Muscle of leg (tissue), 11 donors: Measurements from ENCODE around the gene RFC2. TPM values are rescaled to one million over a fixed set of nuclear protein-coding genes. Genes with fewer than 3 reads are reported as not detected.
"Not testable (repeated sequence)": the region's sequence is repeated elsewhere in the genome, so short reads cannot be mapped to it uniquely, and the experiment has no call there.

ENCODE experiments used
- DNase-seq: peaks from one replicate; pipeline ENCODE4 v3.0.0; 2013
- H3K27ac ChIP-seq: one replicate; pipeline ENCODE4 v1.5.1; 2013; ENCODE audit warnings: mild to moderate bottlenecking, low read length, control low read depth
- H3K27me3 ChIP-seq: one replicate; pipeline ENCODE4 v1.6.1; 2013; ENCODE audit warnings: low read length; ENCODE audit not compliant: control insufficient read depth, insufficient read depth
- H3K36me3 ChIP-seq: one replicate; pipeline ENCODE4 v1.6.1; 2013; ENCODE audit warnings: low read length; ENCODE audit not compliant: control insufficient read depth, insufficient read depth
- H3K4me1 ChIP-seq: one replicate; pipeline ENCODE4 v1.6.1; 2013; ENCODE audit warnings: low read length; ENCODE audit not compliant: control insufficient read depth, insufficient read depth
- H3K4me3 ChIP-seq: one replicate; pipeline ENCODE4 v1.5.1; 2013; ENCODE audit warnings: low read length, control low read depth
- H3K9me3 ChIP-seq: replicated peaks from 2 replicates; pipeline ENCODE4 v1.6.1; 2013; ENCODE audit warnings: low read depth, low read length; ENCODE audit not compliant: control insufficient read depth
- WGBS: methylation state at CpG from one replicate; pipeline ENCODE4 v1.1.5; 2013; ENCODE audit warnings: missing lambda C conversion rate; ENCODE audit not compliant: insufficient coverage; 5-methylcytosine and 5-hydroxymethylcytosine counted together
- polyA plus RNA-seq, 8 donors: library from polyadenylated mRNA; unstranded; fragments of 120-200 nt; gene quantifications; one replicate each; pipeline versions ENCODE4 v1.2.1 to v1.2.3, GENCODE V29; 2013; ENCODE audit warnings: inconsistent platforms in 1 of 8, low replicate concordance in 1 of 8; ENCODE audit not compliant: insufficient read length in 8 of 8, insufficient read depth in 1 of 8
- total RNA-seq: library from RNA; stranded (reverse); fragments of 120-200 nt; gene quantifications from one replicate; pipeline ENCODE4 v1.2.4, GENCODE V29; 2013

RFC2 gene
- total and polyA plus RNA-seq, 9 donors = 27.5 to 39.5 (median 38.0) TPM

DNA sequence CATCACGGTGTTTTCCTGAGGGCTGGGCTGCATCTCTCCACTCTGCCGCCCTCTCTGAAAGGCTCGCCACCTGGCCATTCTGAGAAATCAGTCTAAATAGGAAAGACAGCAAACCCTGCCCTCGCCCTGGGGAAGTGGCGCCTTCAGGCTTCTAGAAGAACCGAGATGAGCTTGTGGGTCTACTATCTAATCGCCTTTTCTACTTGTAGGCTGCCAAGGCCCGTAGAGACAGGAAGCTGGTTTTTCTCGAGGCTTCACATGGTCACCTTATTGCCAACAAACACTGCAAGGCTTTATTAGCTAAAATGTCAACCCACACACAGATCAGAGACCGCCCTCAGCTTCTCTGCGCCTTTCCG, 23.0 kb downstream of the RFC2 start:
- Histone ChIP-seq H3K9me3 (no peaks in the 10 kb centered on the region), H3K27ac (no peak overlapping the region), H3K4me3 (no peak overlapping the region), H3K36me3 (peaks cover 57% of the 10 kb centered on the region), H3K27me3 (no peaks in the 10 kb centered on the region), H3K4me1 (no peaks in the 10 kb centered on the region)
- 88% methylated on average over 12 of the region's 12 CpGs for WGBS
- no peak for DNase-seq

- Histone ChIP-seq H3K4me1 (no peaks in the 10 kb centered on the region), H3K27me3 (no peaks in the 10 kb centered on the region), H3K9me3 (no peaks in the 10 kb centered on the region), H3K27ac (no peak overlapping the region), H3K4me3 (no peak overlapping the region), H3K36me3 (peaks cover 55% of the 10 kb centered on the region)
- 91% methylated on average over 10 of the region's 15 CpGs for WGBS
- DNase-seq = no peak
Observed at GRCh38 chr7:74230446-74231231, 23.6 kb downstream of the RFC2 start.

DNA sequence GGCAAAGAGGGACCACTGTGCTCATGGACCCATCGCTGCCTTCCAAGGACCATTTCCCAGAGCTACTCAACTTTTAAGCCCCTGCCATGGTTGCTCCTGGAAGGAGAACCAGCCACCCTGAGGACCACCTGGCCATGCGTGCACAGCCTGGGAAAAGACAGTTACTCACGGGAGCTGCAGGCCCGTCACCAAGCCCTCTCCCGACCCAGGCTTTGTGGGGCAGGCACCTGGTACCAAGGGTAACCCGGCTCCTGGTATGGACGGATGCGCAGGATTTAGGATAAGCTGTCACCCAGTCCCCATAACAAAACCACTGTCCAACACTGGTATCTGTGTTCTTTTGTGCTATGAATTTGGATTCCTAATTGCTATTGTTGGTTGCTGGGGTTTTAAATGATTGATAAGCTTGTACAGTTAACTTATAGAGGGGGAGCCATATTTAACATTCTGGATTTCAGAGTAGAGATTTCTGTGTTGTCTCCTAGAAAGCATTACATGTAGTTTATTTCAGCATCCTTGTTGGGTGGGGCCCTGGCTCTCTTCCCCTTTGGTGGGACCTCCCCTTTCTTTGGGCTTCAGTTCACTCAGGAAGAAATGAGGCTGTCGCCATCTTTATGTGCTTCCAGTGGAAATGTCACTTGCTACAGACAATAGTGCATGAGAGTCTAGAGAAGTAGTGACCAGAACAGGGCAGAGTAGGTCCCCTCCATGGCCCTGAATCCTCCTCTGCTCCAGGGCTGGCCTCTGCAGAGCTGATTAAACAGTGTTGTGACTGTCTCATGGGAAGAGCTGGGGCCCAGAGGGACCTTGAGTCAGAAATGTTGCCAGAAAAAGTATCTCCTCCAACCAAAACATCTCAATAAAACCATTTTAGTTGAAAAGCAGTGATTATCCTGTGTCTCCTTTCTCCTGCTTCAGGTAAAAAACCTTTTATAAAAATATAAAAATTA, 25.0 kb downstream of the RFC2 start:
- H3K9me3 ChIP-seq = no peaks in the 10 kb centered on the region
- H3K27me3 ChIP-seq = no peaks in the 10 kb centered on the region
- peaks cover 48% of the 10 kb centered on the region for H3K36me3 ChIP-seq
- H3K27ac ChIP-seq = no peak overlapping the region
- H3K4me1 ChIP-seq = no peaks in the 10 kb centered on the region
- 100% methylated on average over 5 of the region's 9 CpGs for WGBS
- no peak for DNase-seq
- no peak overlapping the region for H3K4me3 ChIP-seq

DNA sequence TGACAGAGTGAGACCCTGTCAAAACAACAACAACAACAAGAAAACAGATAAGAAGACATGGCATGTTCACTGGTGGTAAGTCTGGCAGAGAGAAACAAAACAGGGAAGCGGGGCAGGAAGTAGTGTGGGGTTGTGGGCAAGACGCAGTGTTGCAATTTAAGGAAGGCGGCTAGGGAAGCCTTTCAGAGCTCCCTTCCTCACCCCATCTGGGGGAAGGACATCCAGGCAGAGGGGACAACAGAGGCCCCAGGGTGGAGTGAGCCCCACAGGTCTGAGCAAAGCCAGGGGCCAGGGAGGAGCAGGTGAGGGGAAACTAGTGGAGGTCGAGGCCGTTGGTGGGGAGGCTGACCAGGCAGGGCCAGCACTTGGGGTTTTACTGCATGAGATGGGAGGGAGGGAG, 27.6 kb downstream of the RFC2 start:
- no peak overlapping the region for H3K4me3 ChIP-seq
- peak; percentile 58 for DNase-seq
- no peaks in the 10 kb centered on the region for H3K9me3 ChIP-seq
- peaks cover 42% of the 10 kb centered on the region for H3K36me3 ChIP-seq
- no peaks in the 10 kb centered on the region for H3K27me3 ChIP-seq
- no peaks in the 10 kb centered on the region for H3K4me1 ChIP-seq
- H3K27ac ChIP-seq = no peak overlapping the region
- 80% methylated on average over 2 of the region's 5 CpGs for WGBS

GRCh38 chr7:74225400-74225799, 28.8 kb downstream of the RFC2 start:
- no peak overlapping the region for H3K4me3 ChIP-seq

DNA sequence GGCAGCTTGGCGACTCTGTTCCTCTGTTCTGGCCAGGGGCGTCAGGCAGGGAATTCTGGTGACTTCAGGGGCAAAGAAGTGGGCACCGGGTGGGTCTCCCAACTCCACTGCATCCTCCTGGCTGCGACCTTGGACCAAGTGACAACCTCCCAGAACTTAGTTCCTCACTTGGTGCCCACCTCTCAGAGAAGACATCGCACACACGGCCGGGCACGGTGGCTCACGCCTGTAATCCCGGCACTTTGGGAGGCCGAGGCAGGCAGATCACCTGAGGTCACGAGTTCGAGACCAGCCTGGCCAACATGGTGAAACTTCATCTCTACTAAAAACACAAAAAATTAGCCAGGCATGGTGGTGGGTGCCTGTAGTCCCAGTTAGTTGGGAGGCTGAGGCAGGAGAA, 29.3 kb downstream of the RFC2 start:
- not testable (repeated sequence) for H3K27ac ChIP-seq, H3K9me3 ChIP-seq, H3K4me3 ChIP-seq, H3K4me1 ChIP-seq, DNase-seq, H3K27me3 ChIP-seq
- 92% methylated on average over 8 of the region's 13 CpGs for WGBS
- H3K36me3 ChIP-seq = peaks cover 28% of the 10 kb centered on the region

More at GRCh38 chr7:74225400-74225799, 28.8 kb downstream of the RFC2 start:
- Histone ChIP-seq H3K36me3 (peaks cover 31% of the 10 kb centered on the region), H3K27ac (no peak overlapping the region), H3K4me1 (no peaks in the 10 kb centered on the region), H3K9me3 (no peaks in the 10 kb centered on the region), H3K27me3 (no peaks in the 10 kb centered on the region)
- DNase-seq = no peak
- 72% methylated on average over 7 of the region's 12 CpGs for WGBS

DNA sequence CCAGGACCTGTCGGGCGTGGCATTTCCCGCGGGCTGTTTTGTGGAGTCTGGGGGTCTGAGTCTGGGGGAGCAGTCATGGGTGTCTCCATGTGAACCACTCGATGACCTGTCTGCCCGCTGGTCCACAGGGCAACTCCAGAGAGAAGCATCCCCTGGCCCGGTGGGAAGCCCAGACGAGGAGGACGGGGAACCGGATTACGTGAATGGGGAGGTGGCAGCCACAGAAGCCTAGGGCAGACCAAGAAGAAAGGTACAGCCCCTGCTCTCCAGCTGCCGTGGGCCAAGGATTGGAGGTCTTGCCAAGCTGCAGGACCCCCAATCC, 29.7 kb downstream of the RFC2 start:
- Histone ChIP-seq H3K9me3 (no peaks in the 10 kb centered on the region), H3K36me3 (peaks cover 25% of the 10 kb centered on the region), H3K27ac (no peak overlapping the region), H3K27me3 (no peaks in the 10 kb centered on the region), H3K4me3 (no peak overlapping the region), H3K4me1 (no peaks in the 10 kb centered on the region)
- WGBS = 80% methylated on average over 12 of the region's 12 CpGs
- DNase-seq = no peak

DNA sequence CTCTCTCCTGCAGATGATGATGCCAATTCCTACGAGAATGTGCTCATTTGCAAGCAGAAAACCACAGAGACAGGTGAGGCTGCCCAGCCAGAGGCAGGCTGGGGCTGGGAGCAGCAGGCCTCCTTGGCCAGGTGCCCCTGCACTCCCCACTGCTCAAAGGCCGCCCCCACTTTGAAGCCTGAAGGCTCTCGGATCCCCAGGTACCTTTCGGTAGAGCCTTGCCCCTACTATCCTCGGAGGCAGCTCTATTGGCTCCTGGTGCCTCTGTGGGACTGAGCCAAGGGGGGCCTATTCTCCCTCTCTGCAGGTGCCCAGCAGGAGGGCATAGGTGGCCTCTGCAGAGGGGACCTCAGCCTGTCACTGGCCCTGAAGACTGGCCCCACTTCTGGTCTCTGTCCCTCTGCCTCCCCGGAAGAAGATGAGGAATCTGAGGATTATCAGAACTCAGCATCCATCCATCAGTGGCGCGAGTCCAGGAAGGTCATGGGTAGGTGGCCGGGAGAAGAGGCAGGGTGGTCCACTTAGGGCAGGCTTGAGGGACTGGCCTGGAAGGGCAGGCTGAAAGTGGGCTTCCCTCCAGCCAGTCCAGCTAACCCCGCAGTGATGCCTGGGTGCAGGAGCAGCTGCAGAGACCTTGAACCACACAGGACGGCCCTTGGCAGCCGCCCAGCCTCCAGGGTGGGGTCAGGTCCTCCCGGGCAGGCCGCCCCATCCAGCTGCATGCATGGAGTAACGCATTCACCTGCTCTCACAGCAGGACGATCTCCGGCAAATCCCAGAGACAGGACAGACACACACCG, 30.3 kb downstream of the RFC2 start:
- Histone ChIP-seq H3K4me3 (no peak overlapping the region), H3K4me1 (no peaks in the 10 kb centered on the region), H3K36me3 (peaks cover 20% of the 10 kb centered on the region), H3K9me3 (no peaks in the 10 kb centered on the region), H3K27ac (no peak overlapping the region), H3K27me3 (no peaks in the 10 kb centered on the region)
- no peak for DNase-seq
- 51% methylated on average over 14 of the region's 18 CpGs for WGBS

GRCh38 chr7:74222851-74223710, 31.1 kb downstream of the RFC2 start:
- Histone ChIP-seq H3K4me1 (no peaks in the 10 kb centered on the region), H3K27me3 (no peaks in the 10 kb centered on the region), H3K9me3 (no peaks in the 10 kb centered on the region), H3K36me3 (peaks cover 17% of the 10 kb centered on the region), H3K27ac (no peak overlapping the region), H3K4me3 (no peak overlapping the region)
- 79% methylated on average over 8 of the region's 17 CpGs for WGBS
- no peak for DNase-seq
